PC-9 (cell line): Measurements from ENCODE around the gene MNT. TPM values are rescaled to one million over a fixed set of nuclear protein-coding genes. Genes with fewer than 3 reads are reported as not detected.

Experiments used
- BruUV-seq: library from RNA; stranded (reverse); fragments of 400-500 nt; replicated peaks from 2 replicates; lab custom pipeline; 2021; lab: Mats Ljungman, UMichigan
- CTCF ChIA-PET: fragments of 300-600 bp; sonication (Branson Sonifier 250); formaldehyde crosslinking; loops from one replicate; lab custom pipeline; 2022; ENCODE audit warnings: antibody characterized with exemption; lab: Charles Lee
- POLR2A ChIA-PET: fragments of 300-600 bp; sonication (Branson Sonifier 250); formaldehyde crosslinking; loops from one replicate; lab custom pipeline; 2022; ENCODE audit warnings: antibody characterized with exemption; ENCODE audit not compliant: unreplicated experiment; lab: Charles Lee
- DNase-seq, 2 experiments: peaks; one replicate each; pipeline versions ENCODE4 v3.0.0 to v3.0.0-alpha.2; 2015 to 2022; ENCODE audit warnings: mixed read lengths in 1 of 2
- H2AFZ ChIP-seq: fragments of 200-600 bp; sonication (generic); 2 replicates; pipeline ENCODE4 v1.8.1; 2017; ENCODE audit warnings: antibody characterized with exemption
- H3F3A ChIP-seq: fragments of 200-600 bp; sonication (generic); 2 replicates; pipeline ENCODE4 v1.8.1; 2017; ENCODE audit warnings: antibody characterized with exemption, mild to moderate bottlenecking, low read depth; ENCODE audit not compliant: insufficient read depth
- H3K27ac ChIP-seq: fragments of 200-600 bp; sonication (generic); 2 replicates; pipeline ENCODE4 v1.6.1; 2016; ENCODE audit warnings: mixed run types
- H3K27me3 ChIP-seq: fragments of 200-600 bp; sonication (generic); 2 replicates; pipeline ENCODE4 v1.6.1; 2016; ENCODE audit warnings: low read depth, mixed run types; ENCODE audit not compliant: insufficient read depth
- H3K36me3 ChIP-seq: fragments of 200-600 bp; sonication (generic); 2 replicates; pipeline ENCODE4 v1.6.1; 2016; ENCODE audit warnings: low read depth, mixed run types
- H3K4me1 ChIP-seq: fragments of 200-600 bp; sonication (generic); replicated peaks from 2 replicates; pipeline ENCODE4 v1.6.1; 2016; ENCODE audit warnings: mixed run types; ENCODE audit not compliant: insufficient read depth
- H3K4me2 ChIP-seq: fragments of 200-600 bp; sonication (generic); 2 replicates; pipeline ENCODE4 v1.6.1; 2017; ENCODE audit warnings: mixed run types
- H3K4me3 ChIP-seq: fragments of 200-600 bp; sonication (generic); 2 replicates; pipeline ENCODE4 v1.6.1; 2016; ENCODE audit warnings: mixed run types
- H3K79me2 ChIP-seq: fragments of 200-600 bp; sonication (generic); 2 replicates; pipeline ENCODE4 v1.6.1; 2017; ENCODE audit warnings: low read depth, mixed run types
- H3K9me2 ChIP-seq: fragments of 200-600 bp; sonication (generic); 2 replicates; pipeline ENCODE4 v1.8.1; 2017; ENCODE audit warnings: mild to moderate bottlenecking; ENCODE audit not compliant: insufficient read depth
- H3K9me3 ChIP-seq: fragments of 200-600 bp; sonication (generic); 2 replicates; pipeline ENCODE4 v1.8.1; 2016; ENCODE audit warnings: low read depth; ENCODE audit not compliant: insufficient read depth
- H4K20me1 ChIP-seq: fragments of 200-600 bp; sonication (generic); 2 replicates; pipeline ENCODE4 v1.8.1; 2017; ENCODE audit not compliant: insufficient read depth
- CTCF ChIP-seq: fragments of 200-600 bp; sonication (generic); conservative IDR thresholded peaks from 2 replicates; pipeline ENCODE4 v1.6.1; 2017; ENCODE audit warnings: mixed run types, antibody characterized with exemption, mild to moderate bottlenecking, moderate library complexity
- EZH2 ChIP-seq: fragments of 200-600 bp; sonication (generic); IDR thresholded peaks from 2 replicates; pipeline ENCODE4 v1.8.0; 2017; ENCODE audit warnings: antibody characterized with exemption, low read depth
- intact Hi-C: fragments of 100-400 bp; cut with micrococcal nuclease; formaldehyde crosslinking; loops from one replicate; pipeline ENCODE4 v1.10.0; 2022; ENCODE audit not compliant: unreplicated experiment
- total RNA-seq: library from RNA; stranded (reverse); gene quantifications from 2 replicates; pipeline ENCODE4 v1.2.3, GENCODE V29; 2021

The MNT gene
- total RNA-seq, 1 experiment from 2014 or later = 60.7 TPM

GRCh38 chr17:2419486-2419885, 18.6 kb upstream of the MNT start:
- Histone ChIP-seq H3K36me3 (no peaks in the 10 kb centered on the region; the same call in 1 of the 2 replicates), H3K27ac (no peak overlapping the region), H3K9me3 (no peaks in the 10 kb centered on the region), H3F3A (peaks cover 16% of the 10 kb centered on the region), H4K20me1 (no peaks in the 10 kb centered on the region), H3K9me2 (no peaks in the 10 kb centered on the region), H3K4me3 (no peak overlapping the region), H3K4me1 (peaks cover 4% of the 10 kb centered on the region; the same call in 1 of the 2 replicates), H2AFZ (no peak overlapping the region), H3K79me2 (peaks cover 4% of the 10 kb centered on the region), H3K27me3 (no peaks in the 10 kb centered on the region), H3K4me2 (no peak overlapping the region)
- ChIA-PET CTCF (interaction anchor here (0.6 kb wide), 1 partner anchor 367 kb away, joined by 3 read pairs; no protein-coding TSS in a partner anchor), POLR2A (no interaction called here)
- no peak for DNase-seq
- no TSS peak for BruUV-seq
- intact Hi-C loops = loop anchor here (5.0 kb wide), 1 partner anchor 187 kb away; no protein-coding TSS in a partner anchor
- TF ChIP-seq CTCF (no peak), EZH2 (no peak)

- H3K27me3 ChIP-seq = no peaks in the 10 kb centered on the region
- no peak overlapping the region for H3K27ac ChIP-seq
- peaks cover 16% of the 10 kb centered on the region for H3F3A ChIP-seq
- H2AFZ ChIP-seq = no peak overlapping the region
- DNase-seq = no peak
- H3K4me2 ChIP-seq = no peak overlapping the region
- ChIA-PET POLR2A (no interaction called here), CTCF (interaction anchor here (0.6 to 3.4 kb wide), 2 partner anchors 36 to 175 kb away, joined by 7 to 102 read pairs; no protein-coding TSS in a partner anchor)
- H4K20me1 ChIP-seq = no peaks in the 10 kb centered on the region
- H3K79me2 ChIP-seq = peaks cover 4% of the 10 kb centered on the region
- H3K36me3 ChIP-seq = no peaks in the 10 kb centered on the region; the same call in 1 of the 2 replicates
- intact Hi-C loops = loop anchor here (5.0 kb wide), 1 partner anchor 186 kb away; no protein-coding TSS in a partner anchor
- BruUV-seq = no TSS peak
- no peaks in the 10 kb centered on the region for H3K9me2 ChIP-seq
- H3K4me1 ChIP-seq = peaks cover 4% of the 10 kb centered on the region; the same call in 1 of the 2 replicates
- no peak overlapping the region for H3K4me3 ChIP-seq
- H3K9me3 ChIP-seq = no peaks in the 10 kb centered on the region
- TF ChIP-seq CTCF = no peak
- TF ChIP-seq EZH2 = no peak
Observed at GRCh38 chr17:2418572-2418971, 17.7 kb upstream of the MNT start.

- H3K4me2 ChIP-seq = no peak overlapping the region
- TF ChIP-seq EZH2 (no peak), CTCF (peak; percentile 98)
- POLR2A ChIA-PET = interaction anchor here (0.6 to 1.7 kb wide), 9 partner anchors 17 to 1435 kb away, joined by 3 to 20 read pairs (median 5); no protein-coding TSS in a partner anchor
- H4K20me1 ChIP-seq = no peaks in the 10 kb centered on the region
- intact Hi-C loops = loop anchor here (1.0 to 5.0 kb wide), 3 partner anchors 34 to 533 kb away; no protein-coding TSS in a partner anchor
- no peaks in the 10 kb centered on the region for H3K9me3 ChIP-seq
- peaks cover 4% of the 10 kb centered on the region; the same call in 1 of the 2 replicates for H3K4me1 ChIP-seq
- peaks cover 4% of the 10 kb centered on the region for H3K79me2 ChIP-seq
- H3K27ac ChIP-seq = peak overlapping the region; percentile 20; the same call in 1 of the 2 replicates
- peaks cover 17% of the 10 kb centered on the region for H3F3A ChIP-seq
- CTCF ChIA-PET = interaction anchor here (0.6 to 3.4 kb wide), 9 partner anchors 9 to 332 kb away, joined by 3 to 102 read pairs (median 7); no protein-coding TSS in a partner anchor
- no peaks in the 10 kb centered on the region; the same call in 1 of the 2 replicates for H3K36me3 ChIP-seq
- H3K27me3 ChIP-seq = no peaks in the 10 kb centered on the region
- no TSS peak for BruUV-seq
- H3K9me2 ChIP-seq = no peaks in the 10 kb centered on the region
- no peak overlapping the region for H3K4me3 ChIP-seq
- H2AFZ ChIP-seq = no peak overlapping the region
- peak; percentile 69 to 91 for DNase-seq
Observed at GRCh38 chr17:2416010-2416734, 15.3 kb upstream of the MNT start.
